Measurements from ENCODE around the gene COMMD4. TPM values are rescaled to one million over a fixed set of nuclear protein-coding genes. Genes with fewer than 3 reads are reported as not detected.
"Not testable (repeated sequence)": the region's sequence is repeated elsewhere in the genome, so short reads cannot be mapped to it uniquely, and the experiment has no call there.

The COMMD4 gene
- total RNA-seq, 1 donor from 2014 or later = 41.5 TPM

DNA sequence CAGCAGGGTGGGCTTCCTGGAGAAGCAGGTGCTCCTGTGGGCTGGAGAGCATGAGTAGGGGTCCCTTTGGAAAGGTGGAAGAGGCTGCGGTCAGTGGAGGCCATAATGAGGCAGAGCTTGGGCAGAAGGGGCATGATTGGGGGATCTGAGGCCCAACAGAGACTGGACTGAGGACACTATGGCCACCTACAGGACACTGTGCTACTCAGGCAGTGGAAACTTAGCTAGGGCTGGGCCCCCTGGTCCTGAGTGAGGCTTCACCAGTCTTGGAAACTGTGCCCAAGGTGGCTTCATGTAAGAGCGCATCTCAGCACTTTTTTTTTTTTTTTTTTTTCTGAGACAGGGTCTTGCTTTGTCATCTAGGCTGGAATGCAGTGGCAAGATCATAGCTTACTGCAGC is 6.3 kb upstream of the COMMD4 start:
- no peak for DNase-seq (ENCODE audit: low spot score)

DNA sequence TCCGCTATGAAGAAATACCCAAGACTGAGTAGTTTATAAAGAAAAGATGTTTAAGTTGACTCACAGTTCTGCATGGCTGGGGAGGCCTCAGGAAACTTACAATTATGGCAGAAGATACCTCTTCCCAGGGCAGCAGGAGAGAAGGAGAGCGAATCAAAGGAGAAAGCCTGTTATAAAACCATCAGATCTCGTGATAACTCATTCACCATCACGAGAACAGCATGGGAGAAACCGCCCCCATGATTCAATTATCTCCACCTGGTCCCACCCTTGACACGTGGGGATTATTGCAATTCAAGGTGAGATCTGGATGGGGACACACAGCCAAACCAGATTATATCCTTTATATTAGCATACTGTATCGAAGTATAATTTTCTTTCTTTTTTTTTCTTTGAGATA is 3.8 kb upstream of the COMMD4 start:
- DNase-seq (ENCODE audit: low spot score) = not testable (repeated sequence)

DNA sequence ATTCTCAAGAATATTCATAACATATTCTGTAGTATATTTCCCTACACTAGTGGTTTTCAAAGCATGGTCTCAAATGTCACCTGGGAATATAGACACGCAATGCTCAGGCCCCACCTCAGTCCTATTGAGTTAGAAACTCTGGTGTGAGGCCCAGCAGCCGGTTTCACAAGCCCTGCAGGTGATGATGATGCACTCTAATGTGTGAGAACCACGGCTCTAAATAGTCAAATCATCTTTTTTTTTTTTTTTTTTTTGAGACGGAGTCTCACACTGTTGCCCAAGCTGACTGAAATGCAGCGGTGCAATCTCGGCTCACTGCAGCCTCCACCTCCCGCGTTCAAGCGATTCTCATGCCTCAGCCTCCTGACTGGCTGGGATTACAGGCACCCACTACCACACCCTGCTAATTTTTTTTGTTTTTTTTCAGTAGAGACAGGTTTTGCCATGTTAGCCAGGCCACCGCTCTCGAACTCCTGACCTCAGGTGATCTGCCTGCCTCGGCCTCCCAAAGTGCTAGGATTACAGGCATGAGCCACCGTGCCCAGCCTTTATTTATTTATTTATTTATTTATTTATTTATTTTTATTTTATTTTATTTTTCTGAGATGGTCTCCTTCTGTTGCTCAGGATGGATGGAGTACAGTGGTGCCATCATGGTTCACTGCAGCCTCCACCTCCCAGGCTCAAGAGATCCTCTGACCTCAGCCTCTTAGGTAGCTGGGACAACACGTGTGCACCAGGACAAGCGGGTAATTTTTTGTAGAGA is 2.0 kb upstream of the COMMD4 start:
- not testable (repeated sequence) for DNase-seq (ENCODE audit: low spot score)

DNA sequence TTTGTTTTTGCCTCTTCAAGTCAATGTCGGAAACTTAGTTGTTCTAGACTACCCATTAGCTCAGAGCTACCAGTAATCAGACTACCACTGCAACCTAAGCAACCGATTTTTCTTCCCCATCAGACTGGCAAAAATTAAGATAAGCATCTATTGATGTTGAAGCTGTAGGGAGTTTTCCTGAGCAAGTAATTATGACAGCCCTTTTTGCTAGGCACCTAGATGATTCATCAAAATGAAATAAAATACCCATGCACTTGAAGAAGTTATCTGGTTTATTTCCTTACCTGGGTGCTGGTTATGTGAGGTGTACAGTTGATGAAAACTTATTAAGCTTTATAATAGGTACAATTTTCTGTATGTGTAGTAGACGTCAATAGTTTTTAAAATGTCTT is 554 bp upstream of the COMMD4 start:
- DNase-seq (ENCODE audit: low spot score) = no peak

DNA sequence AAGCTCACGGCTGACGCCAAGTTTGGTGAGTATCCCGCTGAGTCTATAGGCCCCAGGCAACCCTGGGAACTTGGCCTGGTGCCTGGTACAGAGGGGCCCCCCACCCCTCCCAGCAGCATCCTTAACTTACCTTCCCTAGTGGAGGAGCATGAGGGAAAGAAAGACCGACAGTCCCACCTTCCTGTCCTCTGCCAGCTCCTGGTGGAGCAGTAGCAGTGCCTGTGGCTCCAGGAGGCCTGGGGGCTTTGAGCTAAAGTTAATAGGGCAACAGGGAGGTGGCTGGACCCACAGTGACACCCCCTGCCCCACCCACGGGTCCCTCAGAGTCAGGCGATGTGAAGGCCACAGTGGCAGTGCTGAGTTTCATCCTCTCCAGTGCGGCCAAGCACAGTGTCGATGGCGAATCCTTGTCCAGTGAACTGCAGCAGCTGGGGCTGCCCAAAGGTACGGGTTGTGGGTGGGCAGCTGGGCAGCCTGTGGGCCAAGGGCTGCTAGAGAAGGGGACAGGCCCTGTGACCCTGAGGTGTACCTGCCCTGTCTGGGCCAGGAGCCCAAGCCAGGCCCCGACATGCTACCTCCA is 2.9 kb downstream of the COMMD4 start:
- DNase-seq (ENCODE audit: low spot score) = no peak

DNA sequence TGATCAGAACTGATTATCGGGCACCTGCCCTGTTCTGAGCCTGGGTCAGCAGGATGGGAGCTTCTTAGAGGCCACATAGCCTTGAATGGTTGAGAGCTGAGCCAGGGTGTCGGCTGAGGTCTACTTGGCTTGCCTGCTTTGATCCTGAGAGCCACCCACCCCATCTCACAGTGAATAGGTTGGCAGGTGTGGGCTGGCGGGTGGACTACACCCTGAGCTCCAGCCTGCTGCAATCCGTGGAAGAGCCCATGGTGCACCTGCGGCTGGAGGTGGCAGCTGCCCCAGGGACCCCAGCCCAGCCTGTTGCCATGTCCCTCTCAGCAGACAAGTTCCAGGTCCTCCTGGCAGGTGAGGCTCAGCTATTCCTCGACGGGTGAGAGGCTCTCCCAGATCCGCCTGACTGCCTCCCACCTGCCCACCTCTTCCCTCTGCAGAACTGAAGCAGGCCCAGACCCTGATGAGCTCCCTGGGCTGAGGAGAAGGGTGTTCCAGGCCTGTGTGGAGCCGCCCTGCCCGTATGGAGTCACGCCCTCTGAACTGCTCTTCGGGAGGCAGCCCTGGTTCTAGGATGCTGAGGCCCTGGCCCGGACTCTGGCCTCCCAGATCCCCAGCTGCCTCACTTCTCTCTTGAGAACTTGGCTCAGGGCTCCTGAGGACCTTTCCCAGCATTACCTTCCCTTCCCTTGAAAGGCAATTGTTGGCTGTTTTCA is 3.8 kb downstream of the COMMD4 start:
- DNase-seq (ENCODE audit: low spot score) = no peak

DNA sequence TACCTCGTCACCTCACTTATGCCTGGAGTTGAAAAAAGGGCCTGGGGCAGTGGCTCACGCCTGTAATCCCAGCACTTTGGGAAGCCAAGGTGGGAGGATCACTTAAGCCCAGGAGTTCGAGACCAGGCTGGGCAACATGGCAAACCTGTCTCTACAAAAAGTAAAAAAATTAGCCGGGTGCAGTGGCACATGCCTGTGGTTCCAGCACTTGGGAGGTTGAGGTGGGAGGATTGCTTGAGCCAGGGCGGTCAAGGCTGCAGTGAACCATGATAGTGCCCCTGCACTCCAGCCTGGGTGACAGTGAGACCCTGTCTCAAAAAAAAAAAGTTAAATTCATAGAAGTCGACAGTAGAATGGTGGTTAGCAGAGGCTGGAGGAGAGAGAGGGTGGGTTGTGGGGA is 6.4 kb downstream of the COMMD4 start:
- no peak for DNase-seq (ENCODE audit: low spot score)

DNA sequence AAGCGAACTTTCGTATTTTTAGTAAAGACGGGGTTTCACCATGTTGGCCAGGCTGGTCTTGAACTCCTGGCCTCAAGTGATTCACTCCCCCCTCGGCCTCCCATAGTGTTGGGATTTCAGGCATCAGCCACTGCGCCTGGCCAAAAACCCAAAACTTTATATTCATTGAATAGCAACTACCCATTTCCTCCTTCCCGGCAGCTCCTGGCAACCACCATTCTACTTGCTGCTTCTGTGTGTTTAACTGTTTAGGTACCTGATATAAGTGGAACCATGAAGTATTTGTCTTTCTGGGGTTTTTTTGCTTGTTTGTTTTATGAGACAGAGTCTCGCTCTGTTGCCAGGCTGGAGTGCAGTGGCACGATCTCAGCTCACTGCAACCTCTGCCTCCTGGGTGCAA is 8.1 kb downstream of the COMMD4 start:
- DNase-seq (ENCODE audit: low spot score) = not testable (repeated sequence)

DNA sequence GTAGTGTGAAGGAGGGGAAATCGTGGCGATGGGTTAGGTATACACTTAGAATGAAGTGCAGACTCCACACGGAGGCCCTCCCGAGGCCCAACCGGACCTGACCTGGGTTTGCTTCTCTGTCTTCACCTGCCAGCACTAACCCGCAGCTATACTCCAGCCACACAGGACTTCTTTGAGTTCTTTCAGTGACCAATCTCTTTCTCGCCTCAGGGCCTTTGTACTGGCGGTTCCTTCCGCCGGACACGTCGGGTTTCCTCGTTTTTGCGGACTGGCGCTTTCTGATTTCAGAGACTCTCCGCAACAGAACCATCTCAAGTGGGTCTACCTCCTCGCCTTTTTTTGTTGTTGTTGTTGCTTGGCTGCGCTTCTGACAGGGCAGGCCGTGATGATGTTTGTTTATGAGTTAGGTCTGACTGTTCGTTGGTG is 10.9 kb downstream of the COMMD4 start, which contains the start of gene NEIL1:
NEIL1 (plus strand) TSS at position 244 of the 426 bp plus-strand sequence. CDS start 1,867 bp downstream, outside the sequence.
- no peak for DNase-seq (ENCODE audit: low spot score)

DNA sequence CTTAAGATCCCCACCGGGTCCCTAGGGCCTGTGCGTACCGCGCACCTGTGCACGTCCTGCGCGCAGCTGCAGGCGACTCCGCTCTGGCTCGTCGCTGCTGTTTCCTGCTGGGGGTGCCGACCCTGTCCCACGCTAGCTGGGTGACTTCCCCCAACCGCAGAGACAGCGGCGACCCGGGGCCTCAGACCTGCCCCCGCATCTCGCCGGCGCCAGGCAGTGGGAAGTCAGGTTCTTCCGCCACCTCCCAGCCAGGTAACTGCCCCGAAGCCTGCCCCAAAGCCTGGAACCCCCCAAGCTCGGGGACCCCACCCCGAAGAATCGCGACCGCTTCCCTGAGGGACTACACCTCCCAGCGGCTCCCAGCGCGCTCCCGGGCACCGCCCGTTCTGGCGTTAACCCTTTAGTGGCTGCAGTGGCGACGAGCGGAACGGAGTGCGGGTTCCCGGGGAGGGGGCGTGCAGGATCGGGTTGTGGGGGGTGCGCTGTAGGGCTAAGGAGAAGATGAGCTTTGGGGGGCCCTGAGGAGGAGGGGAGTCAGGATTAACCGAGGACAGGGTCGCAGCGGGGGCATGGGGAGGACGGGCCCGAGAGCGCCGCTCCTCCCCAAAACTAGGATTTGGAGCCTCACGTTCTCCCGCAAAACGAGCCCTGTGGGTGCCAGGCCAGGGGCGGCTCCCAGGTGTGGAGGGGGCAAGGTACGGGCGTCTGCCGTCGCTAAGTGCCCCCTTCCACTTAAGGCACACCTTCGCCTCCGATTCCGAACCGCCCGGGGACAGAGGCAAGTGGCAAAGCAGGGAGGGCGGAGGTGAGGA is 11.6 kb downstream of the COMMD4 start:
- no peak for DNase-seq (ENCODE audit: low spot score)

DNA sequence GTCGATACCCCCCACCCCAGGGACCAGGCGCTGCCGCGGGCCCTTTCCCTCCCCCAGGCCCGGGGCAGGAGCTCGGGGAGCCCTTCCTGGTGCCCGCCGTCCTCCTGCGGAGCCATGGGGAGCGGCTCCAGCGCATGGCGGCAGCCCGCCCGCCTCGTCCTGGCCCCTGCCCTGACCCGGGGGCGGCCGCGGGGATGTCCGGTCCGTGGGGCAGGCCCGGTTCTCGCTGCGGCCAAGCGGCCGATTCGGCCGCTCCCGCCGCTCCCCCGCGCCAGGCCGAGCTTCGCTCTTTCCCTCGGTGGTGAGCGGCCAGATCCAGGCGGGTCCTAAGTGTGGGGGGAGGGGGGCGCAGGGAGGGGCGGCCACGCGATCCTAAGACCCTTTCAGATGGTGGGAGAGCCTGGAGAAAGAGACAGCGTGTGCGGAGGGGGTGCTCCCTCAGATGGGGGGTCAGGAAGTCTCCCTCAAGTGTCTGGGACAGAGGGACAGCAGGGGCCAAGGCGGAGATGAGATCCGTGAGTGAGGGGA is 12.2 kb downstream of the COMMD4 start:
- DNase-seq (ENCODE audit: low spot score) = no peak

DNA sequence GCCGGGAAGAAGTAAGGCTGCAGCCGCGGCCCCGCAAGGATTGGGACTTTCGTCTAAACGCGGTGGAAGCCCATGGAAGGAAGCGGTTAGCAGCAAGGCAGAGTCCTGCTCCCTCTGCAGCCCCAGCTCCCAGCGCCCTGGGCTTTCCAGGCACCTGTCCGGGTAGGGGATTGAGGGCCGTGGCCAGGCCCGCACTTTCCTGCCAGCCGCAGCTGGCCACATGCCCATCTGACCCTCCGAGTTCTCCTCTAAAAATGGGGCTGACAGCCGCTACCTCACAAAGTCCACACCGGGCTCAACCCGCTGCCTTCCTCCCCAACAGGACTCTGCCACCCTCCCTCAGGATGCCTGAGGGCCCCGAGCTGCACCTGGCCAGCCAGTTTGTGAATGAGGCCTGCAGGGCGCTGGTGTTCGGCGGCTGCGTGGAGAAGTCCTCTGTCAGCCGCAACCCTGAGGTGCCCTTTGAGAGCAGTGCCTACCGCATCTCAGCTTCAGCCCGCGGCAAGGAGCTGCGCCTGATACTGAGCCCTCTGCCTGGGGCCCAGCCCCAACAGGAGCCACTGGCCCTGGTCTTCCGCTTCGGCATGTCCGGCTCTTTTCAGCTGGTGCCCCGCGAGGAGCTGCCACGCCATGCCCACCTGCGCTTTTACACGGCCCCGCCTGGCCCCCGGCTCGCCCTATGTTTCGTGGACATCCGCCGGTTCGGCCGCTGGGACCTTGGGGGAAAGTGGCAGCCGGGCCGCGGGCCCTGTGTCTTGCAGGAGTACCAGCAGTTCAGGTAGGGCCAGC is 12.9 kb downstream of the COMMD4 start:
- no peak for DNase-seq (ENCODE audit: low spot score)

DNA sequence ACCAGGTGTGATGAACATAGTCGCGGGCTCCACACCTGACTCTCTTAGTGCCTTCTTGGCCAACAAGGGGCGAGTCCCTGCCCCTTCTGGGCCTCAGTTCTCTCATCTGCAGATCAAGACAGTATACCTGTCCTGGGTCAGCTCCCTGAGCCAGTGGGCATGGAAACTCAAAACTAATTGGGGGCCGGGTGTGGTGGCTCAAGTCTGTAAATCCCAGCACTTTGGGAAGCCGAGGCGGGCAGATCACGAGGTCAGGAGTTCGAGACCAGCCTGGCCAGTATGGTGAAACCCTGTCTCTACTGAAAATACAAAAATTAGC is 13.4 kb downstream of the COMMD4 start:
- DNase-seq (ENCODE audit: low spot score) = not testable (repeated sequence)

DNA sequence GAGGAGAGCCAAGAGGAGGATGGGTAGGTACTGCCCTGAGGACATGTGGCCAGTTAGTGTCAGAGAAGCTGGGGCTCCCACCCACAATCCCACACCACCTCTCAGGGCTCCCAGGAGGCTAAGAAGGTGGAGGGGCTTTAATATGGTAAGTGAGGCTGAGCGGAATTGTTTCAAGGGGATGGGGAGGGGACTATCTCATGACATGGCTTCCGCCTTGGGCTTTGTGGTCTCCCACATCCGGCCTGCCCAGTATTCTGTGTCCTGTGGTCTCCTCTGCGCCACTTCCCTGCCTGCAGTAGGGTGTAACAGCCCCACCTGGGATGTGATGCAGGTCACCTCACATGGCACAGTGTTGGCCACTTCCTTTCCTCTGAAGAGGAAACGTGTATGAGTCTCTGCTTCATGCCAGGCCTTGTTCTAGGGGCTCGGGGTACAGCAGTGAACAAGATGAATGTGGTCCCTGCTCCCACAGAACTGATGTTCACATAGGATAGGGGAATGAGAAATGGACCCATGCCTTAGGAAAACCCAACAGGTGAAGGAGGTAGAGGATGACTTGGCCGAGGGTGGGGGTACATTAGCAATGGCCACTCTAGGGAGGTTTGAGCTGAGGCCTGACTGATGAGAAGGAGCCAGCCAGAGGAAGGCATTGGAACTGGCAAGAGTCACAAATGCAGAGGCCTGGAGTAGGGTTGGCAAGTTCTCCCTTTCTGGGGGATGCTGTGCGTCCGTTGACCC is 14.2 kb downstream of the COMMD4 start:
- DNase-seq (ENCODE audit: low spot score) = no peak

DNA sequence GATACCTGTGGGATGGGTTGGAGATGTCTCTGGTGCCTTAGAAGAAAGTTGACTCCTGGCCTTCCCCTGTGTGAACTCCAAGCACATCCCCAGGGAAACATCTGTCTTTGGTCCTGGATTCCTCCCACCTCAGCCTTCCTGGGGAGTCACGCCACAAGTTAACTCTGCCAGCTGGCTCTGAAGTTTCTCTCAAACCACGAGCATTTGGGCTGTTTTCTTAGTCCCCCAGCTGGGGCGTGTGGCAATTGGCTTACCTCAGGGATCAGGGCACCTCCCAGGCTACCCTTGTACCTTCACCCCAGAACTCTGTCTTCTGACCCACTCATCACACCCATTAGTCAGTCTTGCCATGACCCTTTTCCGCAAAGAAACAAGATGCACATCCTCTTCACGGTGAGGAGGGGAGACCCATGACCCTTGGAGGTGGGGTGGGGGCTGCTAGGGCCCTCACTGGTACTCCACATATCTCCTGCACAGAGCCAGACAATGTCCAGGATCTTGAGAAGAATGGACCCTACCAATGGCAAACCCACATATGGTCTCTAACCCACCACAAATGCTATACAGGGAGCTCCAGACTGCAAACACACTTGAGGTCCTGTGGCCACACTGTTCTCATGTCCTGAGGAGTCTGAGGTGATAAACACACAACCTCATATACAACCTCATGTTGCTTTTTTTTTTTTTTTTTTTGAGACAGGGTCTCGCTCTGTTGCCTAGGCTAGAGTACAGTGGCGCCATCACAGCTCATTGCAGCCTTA is 14.9 kb downstream of the COMMD4 start:
- DNase-seq (ENCODE audit: low spot score) = no peak

DNA sequence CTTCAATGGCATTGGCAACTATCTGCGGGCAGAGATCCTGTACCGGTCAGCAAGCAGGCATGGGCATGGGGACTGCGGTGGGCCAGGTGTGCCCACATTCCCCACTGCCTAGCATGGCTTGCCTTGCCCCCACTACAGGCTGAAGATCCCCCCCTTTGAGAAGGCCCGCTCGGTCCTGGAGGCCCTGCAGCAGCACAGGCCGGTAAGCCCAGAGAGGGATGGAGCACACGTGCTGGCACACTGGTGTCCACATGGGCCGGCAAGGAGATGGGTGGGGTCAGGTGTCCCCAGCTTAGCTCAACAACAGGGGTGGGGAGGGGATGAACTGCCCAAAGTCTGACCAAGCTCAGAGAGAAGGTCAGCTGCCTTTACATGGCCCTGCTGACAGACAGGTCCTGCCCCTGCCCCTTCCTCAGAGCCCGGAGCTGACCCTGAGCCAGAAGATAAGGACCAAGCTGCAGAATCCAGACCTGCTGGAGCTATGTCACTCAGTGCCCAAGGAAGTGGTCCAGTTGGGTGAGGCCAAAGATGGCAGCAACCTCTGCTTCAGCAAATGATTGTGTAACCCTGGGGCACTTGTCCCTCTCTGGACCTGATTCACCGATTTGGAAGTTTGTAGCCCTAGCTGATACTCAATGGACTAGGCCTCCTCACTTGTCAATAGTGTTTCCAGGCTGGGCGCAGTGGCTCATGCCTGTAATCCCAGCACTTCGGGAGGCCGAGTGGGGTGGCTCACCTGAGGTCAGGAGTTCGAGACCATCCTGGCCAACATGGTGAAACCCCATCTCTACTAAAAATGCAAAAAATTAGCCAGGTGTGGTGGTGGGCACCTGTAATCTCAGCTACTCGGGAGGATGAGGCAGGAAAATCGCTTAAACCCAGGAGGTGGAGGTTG is 16.6 kb downstream of the COMMD4 start:
- no peak for DNase-seq (ENCODE audit: low spot score)

DNA sequence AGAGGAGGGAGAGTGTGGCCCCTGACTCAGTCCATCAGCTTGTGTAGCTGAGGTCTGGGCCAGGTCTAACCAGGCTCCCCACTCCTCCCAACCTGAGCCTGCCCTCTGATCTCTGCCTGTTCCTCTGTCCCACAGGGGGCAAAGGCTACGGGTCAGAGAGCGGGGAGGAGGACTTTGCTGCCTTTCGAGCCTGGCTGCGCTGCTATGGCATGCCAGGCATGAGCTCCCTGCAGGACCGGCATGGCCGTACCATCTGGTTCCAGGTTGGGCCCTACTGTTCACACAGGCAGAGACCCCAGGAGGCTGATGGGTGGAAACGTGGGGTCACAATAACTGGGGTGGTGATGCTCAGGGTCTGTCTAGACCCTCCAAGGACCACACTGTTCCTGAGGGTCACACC is 17.7 kb downstream of the COMMD4 start:
- no peak for DNase-seq (ENCODE audit: low spot score)

DNA sequence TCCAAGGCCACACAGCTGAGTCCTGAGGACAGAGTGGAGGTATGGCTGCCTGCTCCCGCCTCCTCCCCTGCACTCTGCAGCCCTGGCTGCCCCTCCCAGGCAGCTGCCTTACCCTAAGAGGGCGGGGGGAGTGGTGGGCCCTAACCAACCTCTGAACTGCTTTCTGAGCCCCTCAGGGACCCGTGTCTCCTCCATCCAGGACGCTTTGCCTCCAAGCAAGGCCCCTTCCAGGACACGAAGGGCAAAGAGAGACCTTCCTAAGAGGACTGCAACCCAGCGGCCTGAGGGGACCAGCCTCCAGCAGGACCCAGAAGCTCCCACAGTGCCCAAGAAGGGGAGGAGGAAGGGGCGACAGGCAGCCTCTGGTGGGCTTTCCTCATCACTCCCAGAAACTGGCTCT is 18.6 kb downstream of the COMMD4 start:
- DNase-seq (ENCODE audit: low spot score) = no peak

All from mesenteric fat pad (tissue), 1 donor.